AG04450 (cell line): ENCODE measurements around the gene SELENOF. TPM values are rescaled to one million over a fixed set of nuclear protein-coding genes. Genes with fewer than 3 reads are reported as not detected.

Experiments used
- CTCF ChIA-PET: fragments of 300-600, 350-600 bp; formaldehyde crosslinking; extraction: SDS; loops from one replicate; lab custom pipeline; 2022; ENCODE audit warnings: antibody characterized with exemption, inconsistent platforms; lab: Charles Lee
- POLR2A ChIA-PET: fragments of 350-600 bp; formaldehyde crosslinking; extraction: SDS; loops from one replicate; lab custom pipeline; 2021; ENCODE audit warnings: antibody characterized with exemption, inconsistent platforms; lab: Yijun Ruan, JAX
- DNase-seq: peaks from one replicate; pipeline ENCODE4 v3.0.0-alpha.2; 2011; ENCODE audit warnings: low read depth, low spot score
- H3K27ac ChIP-seq: one replicate; pipeline ENCODE4 v1.5.1; 2012; ENCODE audit warnings: low read depth, low read length, control low read depth
- H3K27me3 ChIP-seq: one replicate; pipeline ENCODE4 v1.6.0; 2012; ENCODE audit warnings: low read length; ENCODE audit not compliant: control insufficient read depth, insufficient read depth
- H3K4me3 ChIP-seq: 2 replicates; pipeline ENCODE4 v1.5.1; 2011; ENCODE audit warnings: mild to moderate bottlenecking, low read depth, low read length, control low read depth
- H3K9me3 ChIP-seq: 2 replicates; pipeline ENCODE4 v1.5.1; 2012; ENCODE audit warnings: low read length; ENCODE audit not compliant: control insufficient read depth, insufficient read depth
- CTCF ChIP-seq: IDR thresholded peaks from 2 replicates; pipeline ENCODE4 v1.5.1; 2011; ENCODE audit warnings: low read depth, low read length, control low read depth, inconsistent platforms
- polyA plus RNA-seq: library from polyadenylated mRNA; depleted of rRNA; stranded (reverse); fragments of >200 nt; gene quantifications from 2 replicates; pipeline ENCODE4 v1.2.3, GENCODE V29; 2011

The SELENOF gene
- polyA plus RNA-seq, 1 experiment: 358 TPM

DNA sequence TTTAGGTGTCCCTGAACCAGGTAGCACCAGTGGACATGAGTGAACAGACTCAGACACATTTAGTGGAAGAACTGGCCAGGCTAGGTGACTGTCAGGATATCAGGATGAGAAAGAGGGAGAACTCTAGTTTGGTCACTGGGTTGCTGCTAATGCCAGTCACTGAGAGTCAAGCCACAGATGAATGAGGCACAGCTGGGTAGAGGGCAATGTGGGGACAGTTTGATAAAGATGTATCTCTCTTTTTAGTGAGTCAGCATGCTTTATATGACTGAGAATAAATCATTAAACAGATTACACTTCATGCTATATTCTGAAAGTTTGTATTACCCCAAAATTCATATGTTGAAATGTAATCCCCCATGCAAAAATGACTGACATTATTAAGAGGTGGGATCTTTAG is 87.1 kb downstream of the SELENOF start:
- Histone ChIP-seq H3K27me3 (peaks cover 11% of the 10 kb centered on the region), H3K4me3 (no peak overlapping the region), H3K27ac (no peak overlapping the region), H3K9me3 (no peaks in the 10 kb centered on the region)
- no peak for DNase-seq
- TF ChIP-seq CTCF: no peak
- ChIA-PET CTCF (no interaction called here), POLR2A (no interaction called here)

DNA sequence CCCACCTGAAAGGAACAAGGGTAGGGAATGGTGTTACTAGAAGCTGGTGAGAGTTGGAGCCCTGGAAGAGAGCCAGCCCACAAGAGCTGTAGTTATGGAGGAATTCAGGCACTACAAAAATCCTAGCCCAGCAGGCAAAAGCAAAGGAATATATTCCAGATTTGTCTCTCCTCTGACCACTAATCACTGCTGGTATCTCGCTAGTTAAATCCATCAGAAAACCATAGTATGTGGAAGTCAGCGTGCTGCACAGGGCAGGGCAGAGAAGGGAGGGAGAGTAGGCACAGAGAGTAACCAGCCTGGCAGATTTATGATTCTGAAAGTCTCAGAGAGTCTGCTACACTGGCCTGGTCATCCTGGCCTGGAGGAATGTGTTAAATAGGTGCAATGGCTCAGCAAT is 88.6 kb downstream of the SELENOF start:
- Histone ChIP-seq H3K9me3 (no peaks in the 10 kb centered on the region), H3K27me3 (peaks cover 11% of the 10 kb centered on the region), H3K4me3 (no peak overlapping the region), H3K27ac (no peak overlapping the region)
- TF ChIP-seq CTCF: no peak
- ChIA-PET POLR2A (no interaction called here), CTCF (interaction anchor here (0.6 to 3.0 kb wide), 3 partner anchors 8 to 140 kb away, joined by 3 to 17 read pairs (median 6); partner anchors contain the start of gene SH3GLB1)
- no peak for DNase-seq

DNA sequence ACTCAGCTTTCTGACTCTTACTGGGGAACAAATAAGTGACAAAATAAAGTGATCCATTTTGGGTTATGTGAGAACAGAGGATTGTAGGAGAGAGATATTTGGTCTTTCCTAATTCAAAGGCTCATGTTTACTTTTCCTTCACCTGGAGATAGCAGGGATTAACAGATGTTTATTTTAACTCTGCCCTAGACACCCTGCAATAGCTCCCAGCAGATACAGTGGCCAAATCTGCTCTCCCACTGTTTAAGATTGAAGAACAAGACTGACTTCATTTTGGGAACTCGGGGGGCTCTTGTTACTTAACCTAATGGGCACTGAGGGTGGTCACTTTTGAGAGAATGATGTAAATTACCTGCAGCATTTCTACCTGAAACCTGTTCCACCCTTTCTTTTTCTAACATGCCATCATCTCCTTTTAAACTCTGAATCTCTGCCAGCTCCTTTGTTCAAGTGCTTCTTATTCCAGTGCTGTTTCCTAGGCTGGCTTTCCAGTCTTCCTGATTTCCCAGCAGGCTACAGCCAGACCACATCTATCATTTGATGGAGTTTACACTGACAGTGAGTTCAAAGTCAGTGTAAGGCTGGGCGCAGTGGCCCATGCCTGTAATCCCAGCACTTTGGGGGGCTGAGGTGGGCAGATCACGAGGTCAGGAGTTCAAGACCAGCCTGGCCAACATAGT is 90.0 kb downstream of the SELENOF start:
- ChIA-PET CTCF (interaction anchor here (3.0 kb wide), 1 partner anchor 10 kb away, joined by 17 read pairs; no protein-coding TSS in a partner anchor), POLR2A (no interaction called here)
- H3K4me3 ChIP-seq: no peak overlapping the region
- H3K27ac ChIP-seq: no peak overlapping the region
- no peak for DNase-seq
- H3K9me3 ChIP-seq: no peaks in the 10 kb centered on the region
- TF ChIP-seq CTCF: no peak
- peaks cover 11% of the 10 kb centered on the region for H3K27me3 ChIP-seq

- no peak for TF ChIP-seq CTCF
- ChIA-PET CTCF (interaction anchor here (3.0 kb wide), 1 partner anchor 10 kb away, joined by 17 read pairs; no protein-coding TSS in a partner anchor), POLR2A (no interaction called here)
- no peak for DNase-seq
- Histone ChIP-seq H3K4me3 (no peak overlapping the region), H3K27me3 (peaks cover 11% of the 10 kb centered on the region), H3K9me3 (no peaks in the 10 kb centered on the region), H3K27ac (no peak overlapping the region)
Observed at GRCh38 chr1:86823386-86823785, 90.5 kb downstream of the SELENOF start.

GRCh38 chr1:86822459-86822858 is 91.5 kb downstream of the SELENOF start:
- CTCF ChIA-PET: interaction anchor here (0.6 kb wide), 1 partner anchor 13 kb away, joined by 3 read pairs; no protein-coding TSS in a partner anchor
- Histone ChIP-seq H3K9me3 (no peaks in the 10 kb centered on the region), H3K27me3 (peaks cover 11% of the 10 kb centered on the region), H3K4me3 (no peak overlapping the region), H3K27ac (no peak overlapping the region)
- no peak for TF ChIP-seq CTCF
- POLR2A ChIA-PET: no interaction called here
- DNase-seq: no peak
